Activated naive CD4-positive, alpha-beta T cell treated with anti-CD3 and anti-CD28 coated beads for 36 hours (primary cell): Measurements from ENCODE around the gene IL6R. TPM values are rescaled to one million over a fixed set of nuclear protein-coding genes. Genes with fewer than 3 reads are reported as not detected.
"Not testable (repeated sequence)": the region's sequence is repeated elsewhere in the genome, so short reads cannot be mapped to it uniquely, and the experiment has no call there.

Source experiments
- CTCF ChIA-PET: fragments of 350-600 bp; sonication (Branson Sonifier 250); formaldehyde crosslinking; loops from one replicate; lab custom pipeline; 2021; ENCODE audit warnings: antibody characterized with exemption; lab: Charles Lee
- DNase-seq: peaks from one replicate; pipeline ENCODE4 v3.0.0-alpha.2; 2020
- H3K27ac Mint-ChIP-seq: one replicate; pipeline ENCODE4 v1.8.0; 2021; ENCODE audit warnings: mild to moderate bottlenecking, mixed read lengths
- H3K27me3 Mint-ChIP-seq: one replicate; pipeline ENCODE4 v1.8.0; 2021; ENCODE audit warnings: low read depth, mixed read lengths
- H3K36me3 Mint-ChIP-seq: one replicate; pipeline ENCODE4 v1.8.0; 2021; ENCODE audit warnings: low read depth, mixed read lengths
- H3K4me1 Mint-ChIP-seq: one replicate; pipeline ENCODE4 v1.8.0; 2021; ENCODE audit warnings: low read depth, mixed read lengths
- H3K4me3 Mint-ChIP-seq: one replicate; pipeline ENCODE4 v1.8.0; 2021; ENCODE audit warnings: mild to moderate bottlenecking, moderate library complexity, mixed read lengths
- H3K9me3 Mint-ChIP-seq: one replicate; pipeline ENCODE4 v1.8.0; 2021; ENCODE audit warnings: mixed read lengths
- intact Hi-C: fragments of 100-400 bp; cut with micrococcal nuclease; formaldehyde crosslinking; loops from one replicate; pipeline ENCODE4 v1.15.1; 2023
- total RNA-seq, 2 experiments: library from RNA; stranded (reverse); gene quantifications; one replicate each; pipeline ENCODE4 v1.2.3, GENCODE V29; 2021

IL6R gene
- total RNA-seq = 10 to 100 TPM; 17.3 to 25.9 TPM

DNA sequence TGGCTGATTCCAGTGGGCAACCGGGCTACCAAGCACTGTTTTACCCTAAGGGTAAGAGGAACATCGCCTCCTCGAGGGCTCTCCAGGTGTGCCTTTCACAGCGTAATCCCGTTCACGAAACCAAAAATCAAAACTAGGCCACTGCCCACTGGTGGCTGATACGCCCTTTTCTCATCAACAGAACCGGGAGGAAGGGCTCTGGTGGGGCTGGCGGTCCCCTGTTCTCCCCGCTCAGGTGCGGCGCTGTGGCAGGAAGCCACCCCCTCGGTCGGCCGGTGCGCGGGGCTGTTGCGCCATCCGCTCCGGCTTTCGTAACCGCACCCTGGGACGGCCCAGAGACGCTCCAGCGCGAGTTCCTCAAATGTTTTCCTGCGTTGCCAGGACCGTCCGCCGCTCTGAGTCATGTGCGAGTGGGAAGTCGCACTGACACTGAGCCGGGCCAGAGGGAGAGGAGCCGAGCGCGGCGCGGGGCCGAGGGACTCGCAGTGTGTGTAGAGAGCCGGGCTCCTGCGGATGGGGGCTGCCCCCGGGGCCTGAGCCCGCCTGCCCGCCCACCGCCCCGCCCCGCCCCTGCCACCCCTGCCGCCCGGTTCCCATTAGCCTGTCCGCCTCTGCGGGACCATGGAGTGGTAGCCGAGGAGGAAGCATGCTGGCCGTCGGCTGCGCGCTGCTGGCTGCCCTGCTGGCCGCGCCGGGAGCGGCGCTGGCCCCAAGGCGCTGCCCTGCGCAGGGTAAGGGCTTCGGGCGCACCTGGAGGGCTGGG lies at the start of gene IL6R:
Gene IL6R, plus strand, starts transcription at position 360 of the 763 bp plus-strand sequence. Its CDS starts 287 bp downstream, at position 647.
- H3K9me3 Mint-ChIP-seq = no peaks in the 10 kb centered on the region
- H3K4me3 Mint-ChIP-seq = peak within 1 kb of the TSS; percentile 94
- peak; percentile 87 for DNase-seq
- CTCF ChIA-PET = interaction anchor here (0.7 to 4.5 kb wide), 11 partner anchors 15 to 142 kb away, joined by 3 to 17 read pairs (median 4); no protein-coding TSS in a partner anchor
- intact Hi-C loops = loop anchor here (1.0 to 5.0 kb wide), 7 partner anchors 19 to 597 kb away; partner anchors contain the start of genes UBE2Q1 and ZBTB7B
- H3K36me3 Mint-ChIP-seq = peaks cover 2% of the 10 kb centered on the region
- peaks cover 77% of the 10 kb centered on the region for H3K4me1 Mint-ChIP-seq
- H3K27ac Mint-ChIP-seq = peak within 1 kb of the TSS; percentile 96
- H3K27me3 Mint-ChIP-seq = no peaks in the 10 kb centered on the region

DNA sequence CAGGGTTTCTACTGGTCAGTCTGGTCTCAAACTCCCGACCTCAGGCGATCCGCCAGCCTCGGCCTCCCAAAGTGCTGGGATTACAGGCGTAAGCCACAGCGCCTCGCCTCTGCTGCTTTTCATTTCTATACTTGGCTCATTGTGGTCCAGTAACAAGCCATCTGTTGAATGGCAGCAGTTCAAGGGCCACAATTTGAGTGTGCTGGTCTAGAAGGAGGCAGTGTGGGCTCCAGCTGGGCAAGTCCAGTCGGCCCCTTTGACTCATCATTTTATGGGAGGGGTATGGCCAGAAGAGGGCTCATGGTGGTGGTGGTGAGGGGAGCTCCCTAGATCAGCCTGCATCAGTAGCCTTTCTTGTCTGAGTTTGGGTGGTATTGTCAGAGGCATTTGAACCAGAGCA lies 46.6 kb upstream of the IL6R start:
- Mint-ChIP-seq H3K9me3 (no peaks in the 10 kb centered on the region), H3K4me3 (no peak overlapping the region), H3K36me3 (no peaks in the 10 kb centered on the region), H3K4me1 (peaks cover 11% of the 10 kb centered on the region), H3K27ac (no peak overlapping the region), H3K27me3 (no peaks in the 10 kb centered on the region)
- CTCF ChIA-PET = interaction anchor here (2.1 kb wide), 1 partner anchor 23 kb away, joined by 6 read pairs; no protein-coding TSS in a partner anchor
- intact Hi-C loops = no loop called here
- DNase-seq = no peak

DNA sequence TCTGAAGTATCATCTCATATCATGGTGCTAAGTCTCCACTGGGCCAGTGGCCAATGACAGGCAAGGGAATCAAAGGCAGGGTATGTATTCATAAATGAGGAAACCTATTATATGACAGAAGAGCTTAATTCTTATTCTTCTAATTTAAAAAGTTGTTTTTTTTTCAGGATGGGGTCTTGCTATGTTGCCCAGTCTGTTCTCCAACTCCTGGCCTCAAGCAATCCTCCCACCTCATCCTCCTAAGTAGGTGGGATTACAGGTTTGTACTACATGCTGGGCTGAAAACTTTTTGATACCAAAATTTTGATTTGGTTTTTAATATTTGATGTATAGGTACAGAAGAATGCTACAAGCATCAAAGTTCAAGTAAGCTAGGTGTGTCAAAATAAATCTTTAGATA lies 44.9 kb upstream of the IL6R start:
- Mint-ChIP-seq H3K27me3 (no peaks in the 10 kb centered on the region), H3K27ac (no peak overlapping the region), H3K9me3 (no peaks in the 10 kb centered on the region), H3K4me3 (no peak overlapping the region), H3K4me1 (peaks cover 2% of the 10 kb centered on the region), H3K36me3 (no peaks in the 10 kb centered on the region)
- no peak for DNase-seq
- intact Hi-C loops = no loop called here
- CTCF ChIA-PET = interaction anchor here (0.8 to 2.1 kb wide), 4 partner anchors 13 to 88 kb away, joined by 3 to 6 read pairs (median 3); partner anchors contain the start of gene HAX1

DNA sequence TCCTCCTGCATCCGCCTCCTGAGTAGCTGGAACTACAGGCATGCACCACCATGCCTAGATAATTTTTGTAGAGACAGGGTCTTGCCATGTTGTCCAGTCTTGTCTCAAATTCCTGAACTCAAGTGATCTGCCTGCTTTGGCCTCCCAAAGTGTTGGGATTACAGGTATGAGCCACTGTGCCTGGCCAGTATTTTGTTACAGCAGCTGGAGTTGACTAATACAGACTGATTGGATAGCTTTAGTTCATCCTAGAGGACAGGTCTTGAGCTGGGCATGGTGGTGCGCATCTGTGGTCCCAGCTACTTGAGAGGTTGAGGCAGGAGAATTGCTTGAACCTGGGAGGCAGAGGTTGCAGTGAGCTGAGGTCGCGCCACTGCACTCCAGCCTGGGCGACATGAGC lies 44.3 kb upstream of the IL6R start:
- DNase-seq, H3K4me1 Mint-ChIP-seq, H3K36me3 Mint-ChIP-seq, H3K27ac Mint-ChIP-seq, H3K9me3 Mint-ChIP-seq, H3K27me3 Mint-ChIP-seq, intact Hi-C loops, H3K4me3 Mint-ChIP-seq: not testable (repeated sequence)
- CTCF ChIA-PET = interaction anchor here (0.8 to 2.1 kb wide), 6 partner anchors 9 to 186 kb away, joined by 3 to 6 read pairs (median 3); partner anchors contain the start of gene HAX1

DNA sequence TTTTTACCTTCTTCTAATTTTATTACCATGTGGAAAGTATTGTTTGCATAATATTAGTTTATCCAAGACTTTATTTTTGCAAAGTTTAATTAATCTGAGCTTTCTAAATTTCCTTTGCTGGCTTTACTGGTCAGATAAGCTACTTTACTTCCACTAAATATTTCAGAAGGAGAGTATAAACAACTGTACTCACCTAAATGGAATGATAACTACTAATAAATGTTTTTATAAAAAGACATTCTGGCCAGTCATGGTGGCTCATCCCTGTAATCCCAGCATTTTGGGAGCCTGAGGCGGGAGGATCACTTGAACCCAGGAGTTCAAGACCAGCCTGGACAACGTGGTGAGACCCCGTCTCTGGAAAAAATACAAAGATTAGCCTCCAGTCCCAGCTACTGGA lies 43.8 kb upstream of the IL6R start:
- H3K4me3 Mint-ChIP-seq = no peak overlapping the region
- H3K36me3 Mint-ChIP-seq = no peaks in the 10 kb centered on the region
- CTCF ChIA-PET = interaction anchor here (0.8 to 2.1 kb wide), 7 partner anchors 8 to 185 kb away, joined by 3 to 6 read pairs (median 3); partner anchors contain the start of gene HAX1
- no peak overlapping the region for H3K27ac Mint-ChIP-seq
- intact Hi-C loops = no loop called here
- H3K9me3 Mint-ChIP-seq = no peaks in the 10 kb centered on the region
- no peaks in the 10 kb centered on the region for H3K27me3 Mint-ChIP-seq
- peaks cover 2% of the 10 kb centered on the region for H3K4me1 Mint-ChIP-seq
- DNase-seq = no peak

DNA sequence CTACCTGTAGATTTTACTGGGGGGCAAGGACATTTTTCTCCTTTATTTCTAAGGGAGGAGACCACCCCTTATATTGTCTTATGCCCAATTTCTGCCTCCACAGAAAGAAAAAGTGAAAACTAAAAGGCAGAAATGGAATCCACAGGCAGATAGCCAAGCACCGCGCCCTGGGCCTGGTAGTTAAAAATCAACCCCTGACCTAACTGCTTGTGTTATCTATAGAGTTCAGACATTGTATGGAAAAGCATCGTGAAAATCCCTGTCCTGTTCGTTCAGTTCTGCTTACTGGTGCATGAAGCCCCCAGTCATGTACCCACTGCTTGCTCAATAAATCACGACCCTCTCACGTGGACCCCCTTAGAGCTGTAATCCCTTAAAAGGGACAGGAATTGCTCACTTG lies 33.7 kb upstream of the IL6R start:
- CTCF ChIA-PET = interaction anchor here (0.6 kb wide), 1 partner anchor 20 kb away, joined by 3 read pairs; no protein-coding TSS in a partner anchor

DNA sequence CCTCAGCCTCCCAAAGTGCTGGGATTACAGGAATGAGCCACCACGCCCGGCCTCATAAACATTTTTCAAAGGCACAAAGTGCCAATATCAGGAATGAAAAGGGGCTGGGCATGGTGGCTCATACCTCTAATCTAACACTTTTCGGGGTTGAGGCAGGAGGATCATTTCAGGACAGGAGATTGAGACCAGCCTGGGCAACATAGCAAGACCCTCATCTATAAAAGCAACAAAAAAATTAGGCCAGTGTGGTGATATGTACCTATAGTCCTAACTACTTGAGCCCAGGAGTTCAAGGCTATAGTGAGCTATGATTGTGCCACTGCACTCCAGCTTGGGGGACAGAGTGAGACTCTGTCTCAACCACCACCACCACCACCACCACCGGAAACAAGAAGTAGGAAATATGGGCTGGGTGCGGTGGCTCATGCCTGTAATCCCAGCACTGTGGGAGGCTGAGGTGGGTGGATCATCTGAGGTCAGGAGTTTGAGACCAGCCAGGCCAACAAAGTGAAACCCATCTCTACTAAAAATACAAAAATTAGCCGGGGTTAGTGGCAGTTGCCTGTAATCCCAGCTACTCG lies 31.3 kb upstream of the IL6R start:
- H3K9me3 Mint-ChIP-seq, H3K4me3 Mint-ChIP-seq, H3K36me3 Mint-ChIP-seq, H3K27me3 Mint-ChIP-seq, H3K4me1 Mint-ChIP-seq, intact Hi-C loops, CTCF ChIA-PET, H3K27ac Mint-ChIP-seq: not testable (repeated sequence)
- DNase-seq = peak; percentile 24

More for the DNA sequence above, 33.7 kb upstream of the IL6R start:
- Mint-ChIP-seq H3K27me3 (no peaks in the 10 kb centered on the region), H3K27ac (no peak overlapping the region), H3K4me1 (peaks cover 9% of the 10 kb centered on the region), H3K36me3 (no peaks in the 10 kb centered on the region), H3K4me3 (no peak overlapping the region), H3K9me3 (no peaks in the 10 kb centered on the region)
- intact Hi-C loops = no loop called here
- no peak for DNase-seq

DNA sequence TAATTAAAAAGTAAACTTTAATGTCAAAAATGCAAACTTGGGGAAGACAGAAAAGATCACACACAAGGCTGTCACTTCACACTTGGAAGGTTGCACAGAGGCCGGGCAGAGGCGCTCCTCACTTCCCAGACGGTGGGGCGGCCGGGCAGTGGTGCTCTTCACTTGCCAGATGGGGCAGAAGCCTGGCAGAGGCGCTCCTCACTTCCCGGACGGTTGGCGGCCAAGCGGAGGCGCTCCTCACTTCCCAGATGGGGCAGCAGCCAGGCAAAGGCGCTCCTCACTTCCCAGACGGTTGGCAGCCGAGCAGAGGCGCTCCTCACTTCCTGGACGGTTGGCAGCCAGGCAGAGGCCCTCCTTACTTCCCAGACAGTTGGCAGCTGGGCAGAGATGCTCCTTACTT lies 25.8 kb upstream of the IL6R start:
- H3K27ac Mint-ChIP-seq = no peak overlapping the region

DNA sequence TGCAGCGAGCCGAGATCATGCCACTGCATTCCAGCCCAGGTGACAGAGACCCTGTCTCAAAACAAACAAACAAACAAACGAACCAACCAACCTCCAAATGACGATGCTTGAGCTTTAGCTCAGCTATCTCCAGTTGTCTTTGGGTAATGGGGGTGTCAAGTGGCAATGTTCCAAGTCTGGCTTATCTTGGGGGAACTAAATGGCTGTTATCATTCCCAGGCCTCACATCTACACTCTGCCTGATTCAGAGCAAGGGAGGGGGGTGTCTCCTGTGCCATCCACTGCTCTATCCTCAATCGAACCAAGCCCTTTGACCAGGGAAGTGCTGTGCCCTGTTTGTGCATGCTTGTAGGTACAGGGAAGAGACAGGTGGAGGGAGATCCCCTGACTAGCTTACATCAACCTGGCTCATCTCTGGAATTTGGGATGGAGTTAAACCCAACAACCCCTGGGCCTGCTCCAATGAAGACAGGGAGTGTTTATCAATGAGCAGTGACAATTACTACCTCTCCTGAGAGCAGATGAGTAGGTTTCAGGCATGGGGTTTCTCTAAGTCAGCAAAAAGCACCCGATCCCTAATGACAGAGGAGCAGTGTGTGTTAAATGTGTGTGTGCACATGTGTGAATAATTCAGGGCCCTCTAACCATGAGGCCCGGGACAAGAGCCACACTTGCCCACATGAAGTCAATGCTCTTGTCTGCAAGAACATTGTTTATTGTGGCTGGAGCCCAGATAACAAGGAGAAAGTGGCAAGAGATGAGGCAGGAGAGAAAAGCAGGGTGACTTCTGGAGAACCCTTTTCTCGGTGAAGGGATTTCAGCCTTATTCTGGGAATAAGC lies 20.3 kb upstream of the IL6R start:
- CTCF ChIA-PET = interaction anchor here (0.6 to 2.2 kb wide), 3 partner anchors 18 to 113 kb away, joined by 3 to 7 read pairs (median 3); no protein-coding TSS in a partner anchor
- Mint-ChIP-seq H3K27ac (peak overlapping the region; percentile 90), H3K4me1 (peaks cover 36% of the 10 kb centered on the region), H3K9me3 (no peaks in the 10 kb centered on the region), H3K4me3 (no peak overlapping the region), H3K27me3 (no peaks in the 10 kb centered on the region), H3K36me3 (no peaks in the 10 kb centered on the region)
- intact Hi-C loops = no loop called here
- no peak for DNase-seq

More for the DNA sequence above, 25.8 kb upstream of the IL6R start:
- CTCF ChIA-PET = no interaction called here
- no peaks in the 10 kb centered on the region for H3K9me3 Mint-ChIP-seq
- peaks cover 6% of the 10 kb centered on the region for H3K4me1 Mint-ChIP-seq
- H3K36me3 Mint-ChIP-seq = no peaks in the 10 kb centered on the region
- H3K4me3 Mint-ChIP-seq = no peak overlapping the region
- intact Hi-C loops = no loop called here
- no peaks in the 10 kb centered on the region for H3K27me3 Mint-ChIP-seq
- DNase-seq = no peak

DNA sequence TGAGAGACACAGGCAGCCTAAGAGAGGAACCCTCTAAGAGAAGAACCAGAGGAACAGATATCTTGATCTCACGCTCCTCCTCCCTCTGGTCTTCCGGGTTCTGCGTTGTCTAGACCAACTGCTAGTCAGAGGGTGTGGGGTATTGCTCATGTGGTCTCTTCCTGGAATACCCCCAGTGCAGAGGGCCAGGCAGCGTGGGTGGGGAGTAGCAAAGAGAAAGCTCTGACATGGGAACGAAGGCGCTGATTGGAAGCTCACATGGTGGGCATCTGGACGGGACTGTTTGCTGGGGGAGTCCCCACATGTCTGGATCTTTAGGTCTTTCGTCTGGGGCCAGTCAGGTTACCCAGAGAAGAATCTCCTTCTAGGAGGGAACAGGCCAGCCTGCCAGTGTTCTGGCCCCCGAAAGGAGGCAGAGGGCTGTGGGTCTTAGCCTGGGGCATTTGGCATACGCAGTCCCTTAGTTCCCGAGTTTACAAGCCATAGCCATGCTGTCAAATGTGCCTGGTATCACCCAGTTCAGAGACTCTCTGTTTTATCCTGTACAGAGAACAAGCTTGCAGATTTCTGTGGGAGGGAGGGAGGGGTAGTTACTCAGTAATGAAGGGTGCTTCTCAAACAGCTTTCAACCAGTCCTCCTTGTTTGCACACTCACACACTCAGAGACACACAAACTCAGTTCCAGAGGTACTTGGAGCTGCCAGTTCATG lies 18.3 kb upstream of the IL6R start:
- H3K4me3 Mint-ChIP-seq = peak overlapping the region; percentile 60
- peaks cover 39% of the 10 kb centered on the region for H3K4me1 Mint-ChIP-seq
- H3K27ac Mint-ChIP-seq = peak overlapping the region; percentile 90
- H3K27me3 Mint-ChIP-seq = no peaks in the 10 kb centered on the region
- no peaks in the 10 kb centered on the region for H3K9me3 Mint-ChIP-seq
- peak; percentile 88 for DNase-seq
- CTCF ChIA-PET = interaction anchor here (0.6 to 2.2 kb wide), 5 partner anchors 19 to 187 kb away, joined by 3 to 7 read pairs (median 4); no protein-coding TSS in a partner anchor
- no peaks in the 10 kb centered on the region for H3K36me3 Mint-ChIP-seq
- intact Hi-C loops = loop anchor here (1.0 kb wide), 2 partner anchors 19 to 33 kb away; partner anchors contain the start of gene IL6R

DNA sequence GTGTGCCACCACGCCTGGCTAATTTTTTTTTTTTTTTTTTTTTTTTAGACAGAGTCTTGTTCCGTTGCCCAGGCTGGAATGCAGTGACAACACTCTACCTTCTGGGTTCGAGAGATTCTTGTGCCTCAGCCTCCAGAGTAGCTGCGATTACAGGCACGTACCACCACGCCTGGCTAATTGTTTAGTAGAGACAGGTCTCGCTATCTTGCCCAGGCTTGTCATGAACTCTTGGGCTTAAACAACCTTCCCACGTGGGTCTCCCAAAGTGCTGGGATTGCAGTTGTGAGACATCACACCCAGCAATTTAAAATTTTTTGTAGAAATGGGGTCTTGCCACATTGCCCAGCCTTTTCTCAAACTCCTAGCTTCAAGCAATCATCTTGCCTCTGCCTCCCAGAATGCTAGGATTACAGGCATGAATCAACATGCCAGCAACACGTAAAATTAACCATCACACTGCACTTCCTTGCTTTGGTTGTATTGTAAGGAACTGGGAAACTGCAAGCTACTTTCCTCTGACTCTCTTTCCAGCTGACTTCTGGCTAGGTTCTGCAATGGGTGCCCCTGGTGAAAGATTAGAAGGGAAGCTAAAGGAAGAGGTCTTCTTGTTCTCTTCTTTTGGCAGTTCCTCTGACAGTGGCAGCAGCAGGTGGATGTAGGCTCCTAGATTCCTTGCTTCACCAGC lies 13.9 kb upstream of the IL6R start:
- Mint-ChIP-seq H3K9me3 (no peaks in the 10 kb centered on the region), H3K4me1 (peaks cover 21% of the 10 kb centered on the region), H3K27ac (no peak overlapping the region), H3K27me3 (no peaks in the 10 kb centered on the region), H3K36me3 (no peaks in the 10 kb centered on the region), H3K4me3 (no peak overlapping the region)
- DNase-seq = no peak
- intact Hi-C loops = no loop called here
- CTCF ChIA-PET = interaction anchor here (0.7 to 1.2 kb wide), 3 partner anchors 13 to 192 kb away, joined by 3 to 4 read pairs (median 3); no protein-coding TSS in a partner anchor
